ENCODE results near the gene PLXNB2. TPM values are rescaled to one million over a fixed set of nuclear protein-coding genes. Genes with fewer than 3 reads are reported as not detected.
A peak's percentile ranks its signal among the peaks of the same experiment; 100 is the strongest.

Gene PLXNB2
- total and polyA plus RNA-seq, 12 donors, result 12.4 to 431 (median 296) TPM

DNA sequence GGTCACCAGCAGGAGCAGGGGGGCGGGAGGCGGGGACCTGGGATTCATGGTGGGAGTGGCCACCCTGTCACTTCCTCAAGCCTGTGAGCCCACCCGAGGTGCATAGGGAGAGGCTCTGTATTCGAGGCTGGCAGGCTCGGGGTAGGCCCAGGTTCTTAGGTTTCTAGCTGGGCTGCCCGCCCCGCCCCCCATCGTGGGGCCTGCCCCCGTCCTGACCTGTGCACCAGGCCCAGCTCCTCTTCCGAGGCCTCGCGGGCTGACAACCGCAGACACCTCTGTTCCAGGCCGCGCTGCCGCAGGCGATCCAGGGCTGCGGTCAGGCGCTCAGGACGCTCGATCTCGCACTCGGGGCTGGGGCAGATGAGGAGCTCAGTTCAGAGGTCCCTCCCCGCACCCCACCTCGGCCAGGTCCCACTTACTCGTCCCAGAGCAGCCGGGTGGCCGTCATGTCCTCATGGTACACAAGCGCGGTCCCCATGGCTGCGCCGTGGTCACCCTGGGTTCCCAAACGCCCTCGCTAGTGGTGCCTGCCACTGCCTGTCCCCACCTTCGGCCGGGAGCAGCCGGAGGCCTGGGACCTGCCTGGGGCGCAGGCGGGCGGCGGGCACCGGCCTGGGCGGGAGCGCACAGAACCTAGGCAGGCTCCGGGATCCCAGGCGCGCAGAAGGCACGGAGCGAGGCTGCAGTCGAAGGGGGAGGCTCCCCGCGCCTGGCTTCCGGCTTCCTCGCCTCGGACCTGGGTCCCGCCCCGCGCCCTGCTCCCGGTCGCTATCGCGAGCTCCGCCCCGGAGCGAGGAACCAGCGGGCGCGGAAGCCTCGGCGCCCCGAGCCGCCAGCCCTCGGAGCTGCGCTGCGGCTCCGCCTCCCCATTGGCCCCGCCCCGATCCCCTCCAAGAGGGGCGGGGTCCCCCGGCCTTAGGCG lies 56.6 kb downstream of the PLXNB2 start, which contains the start of gene HDAC10:
TSS of gene HDAC10 (minus strand) at position 711 of the 922 bp plus-strand sequence. CDS start at position 478, 233 bp downstream.
- peak in 1 of 2 donors; percentile 35 for TF ChIP-seq POLR2A (IDR thresholded peaks at IDR 0.05)
- TF ChIP-seq, protein P1, sequence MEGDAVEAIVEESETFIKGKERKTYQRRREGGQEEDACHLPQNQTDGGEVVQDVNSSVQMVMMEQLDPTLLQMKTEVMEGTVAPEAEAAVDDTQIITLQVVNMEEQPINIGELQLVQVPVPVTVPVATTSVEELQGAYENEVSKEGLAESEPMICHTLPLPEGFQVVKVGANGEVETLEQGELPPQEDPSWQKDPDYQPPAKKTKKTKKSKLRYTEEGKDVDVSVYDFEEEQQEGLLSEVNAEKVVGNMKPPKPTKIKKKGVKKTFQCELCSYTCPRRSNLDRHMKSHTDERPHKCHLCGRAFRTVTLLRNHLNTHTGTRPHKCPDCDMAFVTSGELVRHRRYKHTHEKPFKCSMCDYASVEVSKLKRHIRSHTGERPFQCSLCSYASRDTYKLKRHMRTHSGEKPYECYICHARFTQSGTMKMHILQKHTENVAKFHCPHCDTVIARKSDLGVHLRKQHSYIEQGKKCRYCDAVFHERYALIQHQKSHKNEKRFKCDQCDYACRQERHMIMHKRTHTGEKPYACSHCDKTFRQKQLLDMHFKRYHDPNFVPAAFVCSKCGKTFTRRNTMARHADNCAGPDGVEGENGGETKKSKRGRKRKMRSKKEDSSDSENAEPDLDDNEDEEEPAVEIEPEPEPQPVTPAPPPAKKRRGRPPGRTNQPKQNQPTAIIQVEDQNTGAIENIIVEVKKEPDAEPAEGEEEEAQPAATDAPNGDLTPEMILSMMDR (IDR thresholded peaks at IDR 0.05), result no peak
- peaks cover 0 to 9% of the 10 kb centered on the region in 2 donors for H3K36me3 ChIP-seq (replicated peaks in 1 of 2)
- H3K9me3 ChIP-seq (replicated peaks in 1 of 3), result no peaks in the 10 kb centered on the region
- WGBS, 4 donors, result 0 to 2% (median 1%) methylated on average over 3 to 81 of the region's 81 CpGs
- DNase-seq, result peak; percentile 73 to 84 (median 77)
- H3K27me3 ChIP-seq, result no peaks in the 10 kb centered on the region
- H3K4me3 ChIP-seq, result peak within 1 kb of the TSS; percentile 21 to 93 (median 48)
- intact Hi-C loops (cut with DNase I), result loop anchor here (5.0 to 10.0 kb wide), 2 partner anchors 91 to 364 kb away; partner anchors contain the start of gene PPP6R2 (in 1 of the 2)
- H3K4me1 ChIP-seq (replicated peaks in 1 of 2), result peaks cover 21 to 23% of the 10 kb centered on the region in 2 donors
- peak within 1 kb of the TSS in 3 of 5 donors; percentile 43 to 80 (median 67) for H3K27ac ChIP-seq

GRCh38 chr22:50250249-50250554 lies 57.2 kb downstream of the PLXNB2 start:
- peak in 1 of 7 donors; percentile 62 for DNase-seq
- intact Hi-C loops (cut with DNase I), result loop anchor here (5.0 to 10.0 kb wide), 2 partner anchors 92 to 365 kb away; partner anchors contain the start of gene PPP6R2 (in 1 of the 2)
- Histone ChIP-seq H3K4me3 (peak overlapping the region in 2 of 4 donors; percentile 55 to 93), H3K27ac (peak overlapping the region in 2 of 5 donors; percentile 67 to 80), H3K9me3 (replicated peaks in 1 of 3) (no peaks in the 10 kb centered on the region), H3K36me3 (replicated peaks in 1 of 2) (peaks cover 0 to 9% of the 10 kb centered on the region in 2 donors), H3K27me3 (no peaks in the 10 kb centered on the region), H3K4me1 (replicated peaks in 1 of 2) (peaks cover 26 to 29% of the 10 kb centered on the region in 2 donors)
- TF ChIP-seq, protein P1 (IDR thresholded peaks at IDR 0.05), result no peak
- no peak for TF ChIP-seq POLR2A (IDR thresholded peaks at IDR 0.05)
- 20 to 74% (median 70%) methylated on average over 1 to 11 of the region's 11 CpGs for WGBS, 4 donors

GRCh38 chr22:50249341-50250248 lies 57.9 kb downstream of the PLXNB2 start:
- TF ChIP-seq, protein P1 (IDR thresholded peaks at IDR 0.05), result no peak
- Histone ChIP-seq H3K27ac (no peak overlapping the region), H3K27me3 (no peaks in the 10 kb centered on the region), H3K4me1 (replicated peaks in 1 of 2) (peaks cover 26 to 29% of the 10 kb centered on the region in 2 donors), H3K4me3 (no peak overlapping the region), H3K36me3 (replicated peaks in 1 of 2) (peaks cover 0 to 9% of the 10 kb centered on the region in 2 donors), H3K9me3 (replicated peaks in 1 of 3) (no peaks in the 10 kb centered on the region)
- DNase-seq, result no peak
- WGBS, 4 donors, result 85 to 89% (median 86%) methylated on average over 5 to 32 of the region's 32 CpGs
- intact Hi-C loops (cut with DNase I), result loop anchor here (5.0 to 10.0 kb wide), 2 partner anchors 93 to 365 kb away; partner anchors contain the start of gene PPP6R2 (in 1 of the 2)
